Kidney epithelial cell (primary cell): ENCODE data around the gene ZNF541. TPM values are rescaled to one million over a fixed set of nuclear protein-coding genes. Genes with fewer than 3 reads are reported as not detected.

Experiments used
- DNase-seq: peaks from one replicate; pipeline ENCODE4 v3.0.0-alpha.2; 2010; ENCODE audit warnings: low read depth
- H3K27me3 ChIP-seq: 2 replicates; pipeline ENCODE4 v1.6.0; 2011; ENCODE audit warnings: low read length; ENCODE audit not compliant: control insufficient read depth, insufficient read depth
- H3K36me3 ChIP-seq: 2 replicates; pipeline ENCODE4 v1.5.1; 2011; ENCODE audit warnings: low read length; ENCODE audit not compliant: control insufficient read depth, insufficient read depth
- H3K4me3 ChIP-seq: 2 replicates; pipeline ENCODE4 v1.5.1; 2011; ENCODE audit warnings: low read depth, mild to moderate bottlenecking, control low read depth, low read length
- CTCF ChIP-seq: IDR thresholded peaks from 2 replicates; pipeline ENCODE4 v1.5.1; 2011; ENCODE audit warnings: mild to moderate bottlenecking, moderate library complexity, low read length, control low read depth, inconsistent platforms; ENCODE audit not compliant: insufficient read depth, poor library complexity, severe bottlenecking
- total RNA-seq: library from RNA; depleted of rRNA; stranded (reverse); fragments of >200 nt; gene quantifications from 2 replicates; pipeline ENCODE4 v1.2.3, GENCODE V29; 2015

The ZNF541 gene
- total RNA-seq, 1 donor from 2014 or later, result not detected

DNA sequence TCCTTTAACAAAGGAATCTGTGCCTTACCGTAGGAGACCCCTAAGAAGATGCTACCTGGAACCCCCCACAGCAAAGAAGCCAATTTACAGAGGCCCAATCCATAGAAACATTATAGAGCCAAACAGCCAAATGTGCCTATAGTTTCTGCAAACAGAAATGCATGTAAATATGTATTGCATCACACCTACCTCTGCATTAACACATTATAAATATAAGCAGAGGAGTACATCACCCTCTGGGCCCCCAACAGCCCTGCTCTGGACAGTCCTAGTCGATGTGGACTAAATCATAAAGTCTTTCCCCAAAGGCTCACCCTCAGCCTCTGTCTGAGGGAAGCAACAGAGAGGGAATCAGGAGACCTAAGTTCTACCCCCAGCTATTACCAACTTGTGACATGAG lies 25.7 kb downstream of the ZNF541 start:
- no peak for TF ChIP-seq CTCF
- Histone ChIP-seq H3K36me3 (no peaks in the 10 kb centered on the region), H3K4me3 (no peak overlapping the region), H3K27me3 (peaks cover 25% of the 10 kb centered on the region)
- no peak for DNase-seq

- no peak for DNase-seq
- Histone ChIP-seq H3K36me3 (no peaks in the 10 kb centered on the region), H3K4me3 (no peak overlapping the region), H3K27me3 (peaks cover 25% of the 10 kb centered on the region)
- TF ChIP-seq CTCF, result no peak
Observed at GRCh38 chr19:47545061-47545948, 27.6 kb downstream of the ZNF541 start.

- no peak for TF ChIP-seq CTCF
- H3K36me3 ChIP-seq, result no peaks in the 10 kb centered on the region
- peaks cover 25% of the 10 kb centered on the region for H3K27me3 ChIP-seq
- H3K4me3 ChIP-seq, result no peak overlapping the region
- DNase-seq, result no peak
Observed at GRCh38 chr19:47544476-47544875, 28.5 kb downstream of the ZNF541 start.

DNA sequence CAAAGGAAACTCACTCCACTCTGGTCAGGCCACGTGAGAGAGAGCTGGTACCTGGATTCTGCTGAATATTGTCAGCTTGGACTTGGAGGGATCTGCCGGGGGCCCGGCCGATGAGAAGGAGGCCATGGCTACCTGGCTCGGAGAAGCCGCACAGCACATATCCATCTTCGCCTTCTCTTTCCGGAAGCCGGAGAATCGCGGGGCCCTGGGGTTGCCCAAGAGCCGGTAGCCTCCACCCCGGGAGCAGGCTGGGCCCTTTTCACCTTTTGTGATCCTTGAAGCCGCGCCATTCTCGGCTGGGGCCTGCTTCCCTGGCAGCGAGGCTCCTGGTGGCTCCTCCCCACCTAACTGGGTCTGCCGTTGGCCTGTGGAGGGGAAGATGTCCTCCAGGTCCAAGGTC lies 28.9 kb downstream of the ZNF541 start:
- peaks cover 22% of the 10 kb centered on the region for H3K27me3 ChIP-seq
- no peaks in the 10 kb centered on the region for H3K36me3 ChIP-seq
- TF ChIP-seq CTCF, result no peak
- DNase-seq, result no peak
- no peak overlapping the region for H3K4me3 ChIP-seq

DNA sequence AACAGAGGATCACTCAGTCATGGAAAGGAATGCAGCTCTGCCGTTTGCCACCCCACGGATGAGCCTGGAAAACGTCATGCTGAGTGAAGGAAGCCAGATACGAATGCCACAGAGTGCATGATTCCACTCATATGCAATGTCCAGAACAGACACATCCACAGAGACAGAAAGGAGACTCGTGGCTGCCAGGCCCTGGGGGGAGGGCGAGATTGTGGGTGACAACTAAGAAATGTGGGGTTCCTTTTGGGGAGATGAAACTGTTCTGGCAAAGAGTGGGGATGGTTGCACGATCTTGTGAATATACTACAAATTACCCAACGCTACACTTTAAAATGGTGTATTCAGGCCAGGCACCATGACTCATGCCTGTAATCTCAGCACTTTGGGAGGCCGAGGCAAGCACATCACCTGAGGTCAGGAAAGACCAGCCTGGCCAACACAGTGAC lies 30.9 kb downstream of the ZNF541 start:
- Histone ChIP-seq H3K27me3 (peaks cover 19% of the 10 kb centered on the region), H3K4me3 (no peak overlapping the region), H3K36me3 (no peaks in the 10 kb centered on the region)
- no peak for TF ChIP-seq CTCF
- DNase-seq, result no peak
